Measurements from ENCODE around the gene WNT5B.

WNT5B gene

GRCh38 chr12:1630827-1631591, 2.0 kb downstream of the WNT5B start:
- DNase-seq: no peak

- DNase-seq: no peak
Observed at GRCh38 chr12:1632702-1633101, 3.7 kb downstream of the WNT5B start.

GRCh38 chr12:1633459-1633858, 4.4 kb downstream of the WNT5B start:
- DNase-seq: no peak

GRCh38 chr12:1634149-1634548, 5.1 kb downstream of the WNT5B start:
- no peak for DNase-seq

GRCh38 chr12:1634590-1635191, 5.7 kb downstream of the WNT5B start:
- peak; percentile 67 for DNase-seq

- no peak for DNase-seq
Observed at GRCh38 chr12:1635301-1636095, 6.5 kb downstream of the WNT5B start.

- DNase-seq: no peak
Observed at GRCh38 chr12:1638203-1638602, 9.2 kb downstream of the WNT5B start.

- no peak for DNase-seq
Observed at GRCh38 chr12:1639538-1639937, 10.5 kb downstream of the WNT5B start.

GRCh38 chr12:1640328-1641234, 11.6 kb downstream of the WNT5B start:
- DNase-seq: no peak

GRCh38 chr12:1642513-1642912, 13.5 kb downstream of the WNT5B start:
- no peak for DNase-seq

GRCh38 chr12:1643043-1643442, 14.0 kb downstream of the WNT5B start:
- DNase-seq: no peak

GRCh38 chr12:1643905-1644533, 15.0 kb downstream of the WNT5B start:
- DNase-seq: no peak

- no peak for DNase-seq
Observed at GRCh38 chr12:1644534-1645438, 15.8 kb downstream of the WNT5B start.

GRCh38 chr12:1645819-1646218, 16.8 kb downstream of the WNT5B start:
- no peak for DNase-seq

GRCh38 chr12:1646569-1647284, 17.7 kb downstream of the WNT5B start:
- DNase-seq: no peak

GRCh38 chr12:1647285-1647669, 18.2 kb downstream of the WNT5B start:
- DNase-seq: no peak

GRCh38 chr12:1650260-1650977, 21.4 kb downstream of the WNT5B start:
- no peak for DNase-seq

- DNase-seq: no peak
Observed at GRCh38 chr12:1650978-1651361, 21.9 kb downstream of the WNT5B start.

GRCh38 chr12:1651946-1652345, 22.9 kb downstream of the WNT5B start:
- DNase-seq: no peak

- no peak for DNase-seq
Observed at GRCh38 chr12:1655225-1655788, 26.3 kb downstream of the WNT5B start.

Measured in activated T-cell treated with anti-CD3 and anti-CD28 coated beads, Interleukin-2, amount 50 U/mL, for 1 hour (primary cell).